H9 (cell line): ENCODE data around the gene MEG3. TPM values are rescaled to one million over a fixed set of nuclear protein-coding genes. Genes with fewer than 3 reads are reported as not detected.

ENCODE experiments used
- DNase-seq: peaks from one replicate; pipeline ENCODE4 v3.0.0-alpha.2; 2017
- H2AFZ ChIP-seq: one replicate; pipeline ENCODE4 v1.6.1; 2013; ENCODE audit warnings: mild to moderate bottlenecking, low read length, control low read depth, moderate library complexity
- H2AK5ac ChIP-seq: 2 replicates; pipeline ENCODE4 v1.6.1; 2013; ENCODE audit warnings: low read length, control low read depth, mixed read lengths; ENCODE audit not compliant: insufficient read length
- H2BK120ac ChIP-seq: one replicate; pipeline ENCODE4 v1.6.1; 2013; ENCODE audit warnings: low read depth, mild to moderate bottlenecking, low read length, control low read depth, inconsistent platforms; ENCODE audit not compliant: poor library complexity, severe bottlenecking
- H2BK12ac ChIP-seq: 2 replicates; pipeline ENCODE4 v1.6.1; 2013; ENCODE audit warnings: low read length, control low read depth, mixed read lengths, low read depth; ENCODE audit not compliant: insufficient read length
- H2BK15ac ChIP-seq: 2 replicates; pipeline ENCODE4 v1.6.1; 2013; ENCODE audit warnings: low read depth, low read length, control low read depth
- H2BK20ac ChIP-seq: one replicate; pipeline ENCODE4 v1.6.1; 2013; ENCODE audit warnings: low read depth, mild to moderate bottlenecking, low read length, control low read depth, inconsistent platforms; ENCODE audit not compliant: poor library complexity, severe bottlenecking
- H2BK5ac ChIP-seq: 2 replicates; pipeline ENCODE4 v1.6.1; 2013; ENCODE audit warnings: low read length, control low read depth, mixed read lengths; ENCODE audit not compliant: insufficient read length
- H3K14ac ChIP-seq: 2 replicates; pipeline ENCODE4 v1.6.1; 2013; ENCODE audit warnings: low read length, control low read depth; ENCODE audit not compliant: insufficient read depth
- H3K18ac ChIP-seq: 2 replicates; pipeline ENCODE4 v1.6.1; 2013; ENCODE audit warnings: low read depth, mild to moderate bottlenecking, mixed read lengths, low read length, control low read depth; ENCODE audit not compliant: insufficient read length
- H3K23ac ChIP-seq: 2 replicates; pipeline ENCODE4 v1.6.1; 2013; ENCODE audit warnings: low read length, control low read depth, mixed read lengths, low read depth; ENCODE audit not compliant: insufficient read length
- H3K23me2 ChIP-seq: 2 replicates; pipeline ENCODE4 v1.6.1; 2013; ENCODE audit warnings: low read depth, mild to moderate bottlenecking, mixed read lengths, low read length, control low read depth; ENCODE audit not compliant: insufficient read length, poor library complexity, severe bottlenecking
- H3K27ac ChIP-seq: 2 replicates; pipeline ENCODE4 v1.5.1; 2013; ENCODE audit warnings: low read length, control low read depth, mixed read lengths, low read depth; ENCODE audit not compliant: insufficient read length
- H3K27me3 ChIP-seq: 2 replicates; pipeline ENCODE4 v1.6.1; 2013; ENCODE audit warnings: low read length, control low read depth, inconsistent platforms; ENCODE audit not compliant: insufficient read depth
- H3K4ac ChIP-seq: 2 replicates; pipeline ENCODE4 v1.6.1; 2013; ENCODE audit warnings: low read depth, mild to moderate bottlenecking, control low read depth, inconsistent platforms, low read length, moderate library complexity
- H3K4me1 ChIP-seq: 2 replicates; pipeline ENCODE4 v1.6.1; 2013; ENCODE audit warnings: low read length, control low read depth, inconsistent platforms; ENCODE audit not compliant: insufficient read depth
- H3K4me2 ChIP-seq: 2 replicates; pipeline ENCODE4 v1.6.1; 2013; ENCODE audit warnings: low read length, control low read depth, mixed read lengths; ENCODE audit not compliant: insufficient read length, insufficient read depth
- H3K56ac ChIP-seq: 2 replicates; pipeline ENCODE4 v1.6.1; 2013; ENCODE audit warnings: low read depth, mild to moderate bottlenecking, mixed read lengths, low read length, control low read depth; ENCODE audit not compliant: insufficient read length
- H3K79me1 ChIP-seq: 2 replicates; pipeline ENCODE4 v1.6.1; 2013; ENCODE audit warnings: low read depth, mild to moderate bottlenecking, moderate library complexity, low read length, control low read depth, inconsistent platforms; ENCODE audit not compliant: insufficient read depth, poor library complexity, severe bottlenecking
- H3K79me2 ChIP-seq: 2 replicates; pipeline ENCODE4 v1.6.1; 2013; ENCODE audit warnings: low read length, control low read depth, inconsistent platforms; ENCODE audit not compliant: insufficient read depth
- H3K9ac ChIP-seq: 2 replicates; pipeline ENCODE4 v1.6.1; 2013; ENCODE audit warnings: low read length, control low read depth, mixed read lengths; ENCODE audit not compliant: insufficient read length; ENCODE audit errors: extremely low read depth
- H3K9me3 ChIP-seq: one replicate; pipeline ENCODE4 v1.6.1; 2013; ENCODE audit warnings: low read depth, low read length, inconsistent platforms; ENCODE audit not compliant: control insufficient read depth
- H3T11ph ChIP-seq: one replicate; pipeline ENCODE4 v1.6.1; 2013; ENCODE audit warnings: mild to moderate bottlenecking, low read length, control low read depth, inconsistent platforms
- H4K20me1 ChIP-seq: one replicate; pipeline ENCODE4 v1.6.1; 2013; ENCODE audit not compliant: control insufficient read depth, insufficient read length, insufficient read depth
- H4K5ac ChIP-seq: 2 replicates; pipeline ENCODE4 v1.6.1; 2013; ENCODE audit warnings: low read depth, mild to moderate bottlenecking, mixed read lengths, low read length, control low read depth; ENCODE audit not compliant: insufficient read length
- H4K8ac ChIP-seq: replicated peaks from 2 replicates; pipeline ENCODE4 v1.6.1; 2013; ENCODE audit warnings: low read length, control low read depth, mixed read lengths, low read depth; ENCODE audit not compliant: insufficient read length
- H4K91ac ChIP-seq: 2 replicates; pipeline ENCODE4 v1.6.1; 2013; ENCODE audit warnings: low read depth, mild to moderate bottlenecking, moderate library complexity, mixed read lengths, low read length, control low read depth; ENCODE audit not compliant: insufficient read length
- H3K27ac Mint-ChIP-seq, 3 experiments: 2 replicates in 2 of 3; 3 replicates in 1 of 3; pipeline ENCODE4 v1.8.0; 2020 to 2021; ENCODE audit warnings: mixed read lengths in 3 of 3, mild to moderate bottlenecking in 1 of 3, moderate library complexity in 1 of 3
- H3K27me3 Mint-ChIP-seq: 2 replicates; pipeline ENCODE4 v1.8.0; 2021; ENCODE audit warnings: low read depth, mild to moderate bottlenecking, moderate library complexity, mixed read lengths
- H3K36me3 Mint-ChIP-seq, 3 experiments: 2 replicates in 2 of 3; 3 replicates in 1 of 3; pipeline ENCODE4 v1.8.0; 2020 to 2021; ENCODE audit warnings: low read depth in 3 of 3, mixed read lengths in 3 of 3; ENCODE audit not compliant: insufficient read depth in 1 of 3
- H3K4me1 Mint-ChIP-seq, 2 experiments: 2 replicates each; pipeline ENCODE4 v1.8.0; 2020; ENCODE audit warnings: mixed read lengths in 2 of 2
- H3K4me3 Mint-ChIP-seq, 2 experiments: 2 replicates in 1 of 2; 3 replicates in 1 of 2; pipeline ENCODE4 v1.8.0; 2020 to 2021; ENCODE audit warnings: mild to moderate bottlenecking in 2 of 2, mixed read lengths in 2 of 2, moderate library complexity in 1 of 2
- H3K9me3 Mint-ChIP-seq, 2 experiments: 2 replicates in 1 of 2; 3 replicates in 1 of 2; pipeline ENCODE4 v1.8.0; 2020; ENCODE audit warnings: mild to moderate bottlenecking in 2 of 2, mixed read lengths in 2 of 2, moderate library complexity in 1 of 2
- WGBS: extraction: QIAGEN DNeasy Blood & Tissue Kit; methylation state at CpG from one replicate; pipeline ENCODE4 v1.1.7; 2013; ENCODE audit warnings: missing lambda C conversion rate, low lambda C conversion rate, mixed read lengths; ENCODE audit not compliant: insufficient read length; ENCODE audit errors: extremely low coverage; 5-methylcytosine and 5-hydroxymethylcytosine counted together
- total RNA-seq: library from RNA; stranded (reverse); gene quantifications from 2 replicates; pipeline ENCODE4 v1.2.1, GENCODE V29; 2021
- TF ChIP-seq, protein P1 (sequence below): fragments of 200-600 bp; sonication (generic); conservative IDR thresholded peaks from 3 replicates; pipeline ENCODE4 v1.8.0; 2021; ENCODE audit warnings: antibody characterized with exemption, mild to moderate bottlenecking

MEG3 gene
- total RNA-seq, 1 experiment from 2014 or later, result 0.52 TPM

- DNase-seq, result no peak
- Histone ChIP-seq H3K79me1 (no peaks in the 10 kb centered on the region), H2AFZ (no peak overlapping the region), H3K4ac (no peak overlapping the region), H4K91ac (no peak overlapping the region), H3K23ac (no peak overlapping the region), H2BK20ac (no peak overlapping the region), H2BK12ac (no peak overlapping the region), H3K4me2 (no peak overlapping the region), H3K9ac (no peak overlapping the region), H2BK15ac (no peak overlapping the region), H2AK5ac (no peak overlapping the region), H2BK5ac (no peak overlapping the region), H4K5ac (no peak overlapping the region), H4K20me1 (no peaks in the 10 kb centered on the region), H3K4me1 (peaks cover 4% of the 10 kb centered on the region; the same call in 1 of the 2 replicates), H3K23me2 (no peaks in the 10 kb centered on the region), H3K18ac (no peak overlapping the region), H4K8ac (no peak overlapping the region), H3K79me2 (no peaks in the 10 kb centered on the region), H3K9me3 (no peaks in the 10 kb centered on the region), H3T11ph (no peak overlapping the region), H3K56ac (no peak overlapping the region), H3K14ac (no peak overlapping the region), H3K27ac (no peak overlapping the region), H2BK120ac (no peak overlapping the region), H3K27me3 (no peaks in the 10 kb centered on the region)
- TF ChIP-seq, protein P1, sequence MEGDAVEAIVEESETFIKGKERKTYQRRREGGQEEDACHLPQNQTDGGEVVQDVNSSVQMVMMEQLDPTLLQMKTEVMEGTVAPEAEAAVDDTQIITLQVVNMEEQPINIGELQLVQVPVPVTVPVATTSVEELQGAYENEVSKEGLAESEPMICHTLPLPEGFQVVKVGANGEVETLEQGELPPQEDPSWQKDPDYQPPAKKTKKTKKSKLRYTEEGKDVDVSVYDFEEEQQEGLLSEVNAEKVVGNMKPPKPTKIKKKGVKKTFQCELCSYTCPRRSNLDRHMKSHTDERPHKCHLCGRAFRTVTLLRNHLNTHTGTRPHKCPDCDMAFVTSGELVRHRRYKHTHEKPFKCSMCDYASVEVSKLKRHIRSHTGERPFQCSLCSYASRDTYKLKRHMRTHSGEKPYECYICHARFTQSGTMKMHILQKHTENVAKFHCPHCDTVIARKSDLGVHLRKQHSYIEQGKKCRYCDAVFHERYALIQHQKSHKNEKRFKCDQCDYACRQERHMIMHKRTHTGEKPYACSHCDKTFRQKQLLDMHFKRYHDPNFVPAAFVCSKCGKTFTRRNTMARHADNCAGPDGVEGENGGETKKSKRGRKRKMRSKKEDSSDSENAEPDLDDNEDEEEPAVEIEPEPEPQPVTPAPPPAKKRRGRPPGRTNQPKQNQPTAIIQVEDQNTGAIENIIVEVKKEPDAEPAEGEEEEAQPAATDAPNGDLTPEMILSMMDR, result no peak
- Mint-ChIP-seq H3K4me1 (peaks cover 8 to 13% of the 10 kb centered on the region in 2 experiments), H3K27ac (no peak overlapping the region), H3K36me3 (no peaks in the 10 kb centered on the region; a peak in 2 of 7 replicates), H3K9me3 (peaks cover 0 to 3% of the 10 kb centered on the region in 2 experiments; a peak in 1 of 5 replicates), H3K4me3 (no peak overlapping the region), H3K27me3 (no peaks in the 10 kb centered on the region; the same call in 1 of the 2 replicates)
- WGBS, result no CpG with 5 or more reads among the region's 8 CpGs
These were observed 64.3 kb downstream of the MEG3 start for GRCh38 chr14:100890061-100890850.
